Islet of Langerhans (tissue), 1 donor: ENCODE results near the gene PDHX.

Experiments used
- FAIRE-seq: peaks from one replicate; lab custom pipeline; 2011; peaks lifted over from hg19 to GRCh38; lab: Jason Lieb, UNC

The PDHX gene

GRCh38 chr11:34994854-34995253 lies 78.4 kb downstream of the PDHX start:
- no peak for FAIRE-seq

- no peak for FAIRE-seq
Measured at GRCh38 chr11:34996958-34997357, 80.5 kb downstream of the PDHX start.

GRCh38 chr11:34997952-34998528 lies 81.6 kb downstream of the PDHX start:
- peak; percentile 91 for FAIRE-seq

GRCh38 chr11:34999453-34999852 lies 83.0 kb downstream of the PDHX start:
- FAIRE-seq, result no peak

GRCh38 chr11:35003186-35003585 lies 86.8 kb downstream of the PDHX start:
- FAIRE-seq, result no peak

- FAIRE-seq, result no peak
Measured at GRCh38 chr11:35003658-35004057, 87.2 kb downstream of the PDHX start.

- FAIRE-seq, result no peak
Measured at GRCh38 chr11:35005141-35005780, 88.8 kb downstream of the PDHX start.

- FAIRE-seq, result no peak
Measured at GRCh38 chr11:35006389-35007128, 90.1 kb downstream of the PDHX start.

- no peak for FAIRE-seq
Measured at GRCh38 chr11:35007277-35007676, 90.9 kb downstream of the PDHX start.

- no peak for FAIRE-seq
Measured at GRCh38 chr11:35009191-35009943, 92.9 kb downstream of the PDHX start.

GRCh38 chr11:35009944-35010342 lies 93.5 kb downstream of the PDHX start:
- no peak for FAIRE-seq

- FAIRE-seq, result no peak
Measured at GRCh38 chr11:35010654-35011053, 94.2 kb downstream of the PDHX start.

- FAIRE-seq, result no peak
Measured at GRCh38 chr11:35011389-35011788, 95.0 kb downstream of the PDHX start.

- FAIRE-seq, result no peak
Measured at GRCh38 chr11:35011944-35012343, 95.5 kb downstream of the PDHX start.

- no peak for FAIRE-seq
Measured at GRCh38 chr11:35012467-35013191, 96.2 kb downstream of the PDHX start.

GRCh38 chr11:35013514-35014233 lies 97.3 kb downstream of the PDHX start:
- FAIRE-seq, result no peak

GRCh38 chr11:35014346-35014745 lies 97.9 kb downstream of the PDHX start:
- FAIRE-seq, result no peak

GRCh38 chr11:35015621-35016387 lies 99.4 kb downstream of the PDHX start:
- FAIRE-seq, result no peak

GRCh38 chr11:35016916-35017315 lies 100.5 kb downstream of the PDHX start:
- FAIRE-seq, result no peak

- FAIRE-seq, result no peak
Measured at GRCh38 chr11:35017528-35018342, 101.3 kb downstream of the PDHX start.
